ENCODE results near the gene LRRC9.
"Not testable (repeated sequence)": the region's sequence is repeated elsewhere in the genome, so short reads cannot be mapped to it uniquely, and the experiment has no call there.

LRRC9 gene

GRCh38 chr14:59919570-59920377 is at the start of gene LRRC9:
Gene LRRC9, plus strand, starts transcription at chr14:59920144.
- DNase-seq (ENCODE audit: low read depth), result no peak

GRCh38 chr14:59870277-59871165 is 49.4 kb upstream of the LRRC9 start, which contains the start of gene RTN1:
Gene RTN1, minus strand, starts transcription at chr14:59870776. Its CDS starts 146 bp downstream, at chr14:59870630.
- DNase-seq (ENCODE audit: low read depth), result no peak

- no peak for DNase-seq (ENCODE audit: low read depth)
Measured at GRCh38 chr14:59871166-59871495, 48.8 kb upstream of the LRRC9 start.

- DNase-seq (ENCODE audit: low read depth), result no peak
Measured at GRCh38 chr14:59882957-59883356, 37.0 kb upstream of the LRRC9 start.

GRCh38 chr14:59890676-59891075 is 29.3 kb upstream of the LRRC9 start:
- no peak for DNase-seq (ENCODE audit: low read depth)

- DNase-seq (ENCODE audit: low read depth), result no peak
Measured at GRCh38 chr14:59895721-59896120, 24.2 kb upstream of the LRRC9 start.

- no peak for DNase-seq (ENCODE audit: low read depth)
Measured at GRCh38 chr14:59897757-59898383, 22.1 kb upstream of the LRRC9 start.

- DNase-seq (ENCODE audit: low read depth), result no peak
Measured at GRCh38 chr14:59900556-59900955, 19.4 kb upstream of the LRRC9 start.

GRCh38 chr14:59904184-59904583 is 15.8 kb upstream of the LRRC9 start:
- DNase-seq (ENCODE audit: low read depth), result no peak

- no peak for DNase-seq (ENCODE audit: low read depth)
Measured at GRCh38 chr14:59905188-59905587, 14.8 kb upstream of the LRRC9 start.

- no peak for DNase-seq (ENCODE audit: low read depth)
Measured at GRCh38 chr14:59912443-59912842, 7.5 kb upstream of the LRRC9 start.

- DNase-seq (ENCODE audit: low read depth), result no peak
Measured at GRCh38 chr14:59913187-59913586, 6.8 kb upstream of the LRRC9 start.

GRCh38 chr14:59918824-59919569 is 947 bp upstream of the LRRC9 start:
- DNase-seq (ENCODE audit: low read depth), result no peak

GRCh38 chr14:59920378-59920683 is 387 bp downstream of the LRRC9 start:
- no peak for DNase-seq (ENCODE audit: low read depth)

GRCh38 chr14:59925797-59926196 is 5.9 kb downstream of the LRRC9 start:
- no peak for DNase-seq (ENCODE audit: low read depth)

GRCh38 chr14:59926534-59926933 is 6.6 kb downstream of the LRRC9 start:
- no peak for DNase-seq (ENCODE audit: low read depth)

GRCh38 chr14:59931237-59931636 is 11.3 kb downstream of the LRRC9 start:
- no peak for DNase-seq (ENCODE audit: low read depth)

- no peak for DNase-seq (ENCODE audit: low read depth)
Measured at GRCh38 chr14:59936145-59936544, 16.2 kb downstream of the LRRC9 start.

GRCh38 chr14:59939828-59940227 is 19.9 kb downstream of the LRRC9 start:
- DNase-seq (ENCODE audit: low read depth), result no peak

- DNase-seq (ENCODE audit: low read depth), result not testable (repeated sequence)
Measured at GRCh38 chr14:59942296-59942862, 22.4 kb downstream of the LRRC9 start.

- no peak for DNase-seq (ENCODE audit: low read depth)
Measured at GRCh38 chr14:59944909-59945308, 25.0 kb downstream of the LRRC9 start.

- DNase-seq (ENCODE audit: low read depth), result not testable (repeated sequence)
Measured at GRCh38 chr14:59952141-59952540, 32.2 kb downstream of the LRRC9 start.

Data from GM04503 (cell line).